K562 (cell line): Measurements from ENCODE around the gene PLEKHA5. TPM values are rescaled to one million over a fixed set of nuclear protein-coding genes. Genes with fewer than 3 reads are reported as not detected.

Experiments used
- ATF3 ChIP-seq, 2 experiments: fragments of 450-650 bp in 1 of 2; sonication (generic) in 1 of 2; formaldehyde crosslinking in 1 of 2; IDR thresholded peaks in 1 of 2; conservative IDR thresholded peaks in 1 of 2; 2 replicates each; pipeline versions ENCODE4 v1.6.1 to v1.8.1; 2016 to 2023; ENCODE audit warnings: mild to moderate bottlenecking in 2 of 2, moderate library complexity in 2 of 2, inconsistent platforms in 1 of 2, missing genetic modification reagents in 1 of 2
- ATF7 ChIP-seq: fragments of 450-650 bp; IDR thresholded peaks from 2 replicates; pipeline ENCODE4 v1.7.1; 2014; ENCODE audit warnings: mild to moderate bottlenecking, moderate library complexity
- CBX1 ChIP-seq: sonication (generic); IDR thresholded peaks from 2 replicates; pipeline ENCODE4 v1.6.1; 2016; ENCODE audit warnings: antibody characterized with exemption, low read depth, mild to moderate bottlenecking
- COPS2 ChIP-seq: fragments of 450-650 bp; conservative IDR thresholded peaks from 2 replicates; pipeline ENCODE4 v1.6.1; 2016; ENCODE audit warnings: mild to moderate bottlenecking, moderate library complexity
- CREB1 ChIP-seq, 2 experiments: sonication (generic) in 1 of 2; formaldehyde crosslinking in 1 of 2; IDR thresholded peaks; 2 replicates each; pipeline versions ENCODE4 v1.6.1 to v1.8.0; 2012 to 2022; ENCODE audit warnings: inconsistent platforms in 1 of 2, mild to moderate bottlenecking in 1 of 2, missing genetic modification reagents in 1 of 2, moderate library complexity in 1 of 2
- EHMT2 ChIP-seq: fragments of 450-650 bp; IDR thresholded peaks from 2 replicates; pipeline ENCODE4 v1.6.1; 2018; ENCODE audit warnings: antibody characterized with exemption
- KAT2B ChIP-seq: IDR thresholded peaks from one replicate; pipeline ENCODE4 v1.6.1; 2012; ENCODE audit warnings: low read depth, mild to moderate bottlenecking, control low read depth, inconsistent platforms, low read length, moderate library complexity
- KDM2B ChIP-seq: fragments of 250-450 bp; sonication (Bioruptor Pico); IDR thresholded peaks from 2 replicates; pipeline ENCODE4 v1.8.0; 2021; ENCODE audit warnings: mild to moderate bottlenecking, moderate library complexity
- MLX ChIP-seq, 2 experiments: fragments of 450-650 bp in 1 of 2; sonication (generic) in 1 of 2; formaldehyde crosslinking; conservative IDR thresholded peaks; 2 replicates each; pipeline versions ENCODE4 v1.4.0 to v1.8.1; 2020 to 2022; ENCODE audit warnings: mild to moderate bottlenecking in 1 of 2, missing genetic modification reagents in 1 of 2
- SAFB2 ChIP-seq: fragments of 200-400 bp; formaldehyde crosslinking; IDR thresholded peaks from 2 replicates; pipeline ENCODE4 v1.6.1; 2018; ENCODE audit warnings: borderline replicate concordance, low read length, low read depth, moderate library complexity; ENCODE audit not compliant: severe bottlenecking
- SREBF2 ChIP-seq: sonication (generic); formaldehyde crosslinking; IDR thresholded peaks from 2 replicates; pipeline ENCODE4 v1.4.0; 2020; ENCODE audit warnings: mild to moderate bottlenecking, missing genetic modification reagents
- TAF1 ChIP-seq: IDR thresholded peaks from 2 replicates; pipeline ENCODE4 v1.6.1; 2011; ENCODE audit warnings: mild to moderate bottlenecking, low read length, moderate library complexity; ENCODE audit not compliant: insufficient read depth, control insufficient read depth, severe bottlenecking; ENCODE audit errors: extremely low read depth
- TCF15 ChIP-seq: fragments of 250-450 bp; sonication (Bioruptor Pico); IDR thresholded peaks from 2 replicates; pipeline ENCODE4 v1.8.0; 2022; ENCODE audit warnings: moderate library complexity, mild to moderate bottlenecking, inconsistent platforms
- THRB ChIP-seq: fragments of 450-650 bp; formaldehyde crosslinking; conservative IDR thresholded peaks from 2 replicates; pipeline ENCODE4 v1.4.0; 2022; ENCODE audit warnings: mild to moderate bottlenecking, missing genetic modification characterization
- ZNF561 ChIP-seq: fragments of 450-650 bp; formaldehyde crosslinking; conservative IDR thresholded peaks from 2 replicates; pipeline ENCODE4 v1.4.0; 2020; ENCODE audit warnings: mild to moderate bottlenecking, moderate library complexity
- ZNF592 ChIP-seq: fragments of 450-650 bp; IDR thresholded peaks from 2 replicates; pipeline ENCODE4 v1.6.1; 2017; ENCODE audit warnings: antibody characterized with exemption, mild to moderate bottlenecking
- ZNF764 ChIP-seq: fragments of 250-450 bp; sonication (Bioruptor Pico); IDR thresholded peaks from 2 replicates; pipeline ENCODE4 v1.4.0; 2020; ENCODE audit warnings: low read depth, mild to moderate bottlenecking, moderate library complexity
- ZNF778 ChIP-seq: fragments of 450-650 bp; formaldehyde crosslinking; IDR thresholded peaks from 2 replicates; pipeline ENCODE4 v1.4.0; 2020; ENCODE audit warnings: mild to moderate bottlenecking, moderate library complexity
- polyA plus RNA-seq, 8 experiments: library from polyadenylated mRNA; depleted of rRNA in 4 of 8; stranded (reverse) in 5 of 8; unstranded in 3 of 8; fragments of >200 nt; fragmentation: Nextera tagmentation in 2 of 8; fragmentation: Illumina TruSeq in 1 of 8; extraction: Ambion mirVana in 2 of 8; extraction: Trizol in 1 of 8; gene quantifications; 2 replicates each; pipeline versions ENCODE4 v1.2.1 to v1.2.3, GENCODE V29; 2011 to 2014; ENCODE audit warnings: inconsistent platforms in 1 of 8, missing spikeins in 1 of 8
- total RNA-seq, 7 experiments: library from RNA; depleted of rRNA in 6 of 7; stranded (reverse); fragments of >200 nt in 6 of 7; fragmentation: Illumina TruSeq in 2 of 7; extraction: Trizol in 2 of 7; gene quantifications; 2 replicates each; pipeline versions ENCODE4 v1.2.1 to v1.2.3, GENCODE V29; 2011 to 2021; ENCODE audit warnings: low replicate concordance in 1 of 7

The PLEKHA5 gene
- total and polyA plus RNA-seq, 9 of the 15 experiments (the other 6 are each of a cell fraction or from before 2014, with no cell fraction given) = 7.2 to 26.2 (median 17.4) TPM

- TF ChIP-seq EHMT2 = no peak
- TF ChIP-seq TCF15 (CRISPR knock-in tag) = no peak
- TF ChIP-seq SREBF2 (CRISPR knock-in tag) = no peak
- no peak for TF ChIP-seq KAT2B
- TF ChIP-seq CBX1 = no peak
- no peak for TF ChIP-seq ZNF592
- no peak for TF ChIP-seq KDM2B
- no peak for TF ChIP-seq ZNF764 (CRISPR knock-in tag)
- TF ChIP-seq ATF3 (IDR thresholded peaks at IDR 0.05) = peak; percentile 76
- TF ChIP-seq ATF3 (CRISPR knock-in tag; conservative IDR thresholded peaks at IDR 0.05) = no peak
- no peak for TF ChIP-seq SAFB2
- peak; percentile 78 for TF ChIP-seq CREB1 (IDR thresholded peaks at IDR 0.05)
- TF ChIP-seq CREB1 (CRISPR knock-in tag; IDR thresholded peaks at IDR 0.05) = peak; percentile 57; the same call in 1 of the 2 replicates
- TF ChIP-seq ZNF778 (CRISPR knock-in tag) = no peak
- no peak for TF ChIP-seq MLX (CRISPR knock-in tag; conservative IDR thresholded peaks at IDR 0.05)
- TF ChIP-seq COPS2 = no peak
- no peak for TF ChIP-seq TAF1
- TF ChIP-seq ATF7 = peak; percentile 61; the same call in 1 of the 2 replicates
- no peak for TF ChIP-seq THRB (CRISPR knock-in tag)
- no peak for TF ChIP-seq ZNF561 (CRISPR knock-in tag)
These were observed 90.7 kb downstream of the PLEKHA5 start (continued) for GRCh38 chr12:19220205-19220604.
